GM23338 (cell line): Measurements from ENCODE around the gene CYYR1. TPM values are rescaled to one million over a fixed set of nuclear protein-coding genes. Genes with fewer than 3 reads are reported as not detected.
"Not testable (repeated sequence)": the region's sequence is repeated elsewhere in the genome, so short reads cannot be mapped to it uniquely, and the experiment has no call there.

Experiments
- ATAC-seq: fragments of 200-7000 bp; cut with Tn5 transposase; 3 replicates; pipeline ENCODE4 v1.9.1; 2020
- DNase-seq: peaks from one replicate; pipeline ENCODE4 v3.0.0-alpha.2; 2015; ENCODE audit warnings: low spot score
- H2AFZ ChIP-seq: fragments of 200-600 bp; sonication (generic); 2 replicates; pipeline ENCODE4 v1.8.0; 2016; ENCODE audit warnings: antibody characterized with exemption, mild to moderate bottlenecking, moderate library complexity
- H3F3A ChIP-seq: fragments of 200-600 bp; sonication (generic); replicated peaks from 2 replicates; pipeline ENCODE4 v1.8.0; 2017; ENCODE audit warnings: antibody characterized with exemption, mixed run types, low read depth
- H3K27ac ChIP-seq: fragments of 200-600 bp; sonication (generic); 2 replicates; pipeline ENCODE4 v1.6.1; 2016; ENCODE audit warnings: low read depth
- H3K27me3 ChIP-seq: fragments of 200-600 bp; sonication (generic); 2 replicates; pipeline ENCODE4 v1.8.0; 2016; ENCODE audit warnings: mild to moderate bottlenecking, mixed run types, moderate library complexity; ENCODE audit not compliant: insufficient read depth
- H3K36me3 ChIP-seq: fragments of 200-600 bp; sonication (generic); 2 replicates; pipeline ENCODE4 v1.8.0; 2016; ENCODE audit warnings: mild to moderate bottlenecking; ENCODE audit not compliant: insufficient read depth
- H3K4me1 ChIP-seq: fragments of 200-600 bp; sonication (generic); 2 replicates; pipeline ENCODE4 v1.8.0; 2016; ENCODE audit warnings: mild to moderate bottlenecking, moderate library complexity; ENCODE audit not compliant: insufficient read depth
- H3K4me2 ChIP-seq: fragments of 200-600 bp; sonication (generic); 2 replicates; pipeline ENCODE4 v1.7.1; 2017; ENCODE audit warnings: mixed run types
- H3K4me3 ChIP-seq: fragments of 200-600 bp; sonication (generic); 2 replicates; pipeline ENCODE4 v1.6.1; 2016; ENCODE audit warnings: mixed run types
- H3K79me2 ChIP-seq: fragments of 200-600 bp; sonication (generic); replicated peaks from 2 replicates; pipeline ENCODE4 v1.8.0; 2017; ENCODE audit warnings: mild to moderate bottlenecking; ENCODE audit not compliant: insufficient read depth
- H3K9me2 ChIP-seq: fragments of 200-600 bp; sonication (generic); 2 replicates; pipeline ENCODE4 v1.8.0; 2017; ENCODE audit not compliant: insufficient read depth
- H4K20me1 ChIP-seq: fragments of 200-600 bp; sonication (generic); replicated peaks from 2 replicates; pipeline ENCODE4 v1.8.0; 2017; ENCODE audit warnings: mild to moderate bottlenecking; ENCODE audit not compliant: insufficient read depth
- H3K27ac Mint-ChIP-seq: 2 replicates; pipeline ENCODE4 v1.8.0; 2020; ENCODE audit warnings: inconsistent platforms, mild to moderate bottlenecking, moderate library complexity, mixed read lengths
- H3K27me3 Mint-ChIP-seq: 3 replicates; pipeline ENCODE4 v1.8.0; 2022; ENCODE audit warnings: low read depth, mild to moderate bottlenecking, moderate library complexity, mixed read lengths, inconsistent platforms; ENCODE audit not compliant: insufficient read depth, poor library complexity
- H3K36me3 Mint-ChIP-seq: 3 replicates; pipeline ENCODE4 v1.8.0; 2021; ENCODE audit warnings: low read depth, mild to moderate bottlenecking, inconsistent platforms, moderate library complexity, mixed read lengths
- H3K4me1 Mint-ChIP-seq: 3 replicates; pipeline ENCODE4 v1.8.0; 2020; ENCODE audit warnings: mild to moderate bottlenecking, inconsistent platforms, mixed read lengths
- H3K4me3 Mint-ChIP-seq: 3 replicates; pipeline ENCODE4 v1.8.0; 2021; ENCODE audit warnings: moderate library complexity, mild to moderate bottlenecking, inconsistent platforms, mixed read lengths
- H3K9me3 Mint-ChIP-seq: 3 replicates; pipeline ENCODE4 v1.8.0; 2020; ENCODE audit warnings: moderate library complexity, mild to moderate bottlenecking, inconsistent platforms, mixed read lengths
- EZH2phosphoT487 ChIP-seq: fragments of 200-600 bp; sonication (generic); IDR thresholded peaks from one replicate; pipeline ENCODE4 v1.8.1; 2018; ENCODE audit warnings: antibody characterized with exemption; ENCODE audit not compliant: unreplicated experiment
- ZNF114 ChIP-seq: fragments of 250-450 bp; sonication (Bioruptor Pico); IDR thresholded peaks from 2 replicates; pipeline ENCODE4 v1.5.0; 2020; ENCODE audit warnings: mild to moderate bottlenecking, moderate library complexity
- ZNF331 ChIP-seq: fragments of 250-450 bp; sonication (Bioruptor Pico); IDR thresholded peaks from 2 replicates; pipeline ENCODE4 v1.5.0; 2020; ENCODE audit warnings: low read depth, mild to moderate bottlenecking, moderate library complexity
- polyA plus RNA-seq: library from polyadenylated mRNA; unstranded; fragments of >200 nt; fragmentation: Nextera tagmentation; extraction: Ambion mirVana; gene quantifications from 2 replicates; pipeline ENCODE4 v1.2.1, GENCODE V29; 2016
- total RNA-seq: library from RNA; depleted of rRNA; stranded (reverse); fragments of >200 nt; shearing (Covaris generic); gene quantifications from 2 replicates; pipeline ENCODE4 v1.2.3, GENCODE V29; 2014
- TF ChIP-seq, protein P1 (sequence below): IDR thresholded peaks from one replicate; pipeline ENCODE4 v1.6.1; 2018; ENCODE audit warnings: antibody characterized with exemption; ENCODE audit not compliant: unreplicated experiment
- TF ChIP-seq, protein P2 (sequence below): IDR thresholded peaks from 2 replicates; pipeline ENCODE4 v1.6.1; 2016; ENCODE audit warnings: antibody characterized with exemption
- TF ChIP-seq, protein P3 (sequence below): fragments of 250-450 bp; sonication (Bioruptor Pico); IDR thresholded peaks from 2 replicates; pipeline ENCODE4 v1.5.0; 2020; ENCODE audit warnings: mild to moderate bottlenecking, moderate library complexity

CYYR1 gene
- total and polyA plus RNA-seq, 2 experiments from 2014 or later = 23.8 to 25.4 TPM

DNA sequence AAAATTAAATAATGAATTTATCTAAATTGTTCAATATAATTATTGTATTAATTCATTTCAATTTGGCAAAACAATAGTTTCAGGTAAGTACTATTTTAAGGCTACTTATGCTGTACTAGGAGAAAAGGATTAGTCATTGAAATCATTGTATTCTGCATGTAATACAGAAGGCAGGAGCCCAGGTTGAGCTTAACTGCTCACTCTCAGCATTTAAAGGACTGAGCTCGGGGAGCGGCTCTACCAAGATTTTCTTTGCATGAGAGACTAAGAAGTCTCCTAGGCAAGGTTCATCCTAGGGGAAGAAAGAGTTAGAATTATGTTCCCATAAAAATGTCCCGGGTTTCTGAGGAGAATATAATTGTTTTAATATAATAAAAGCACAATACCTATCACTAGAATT is 112.5 kb downstream of the CYYR1 start (continued):
- TF ChIP-seq, protein P1, sequence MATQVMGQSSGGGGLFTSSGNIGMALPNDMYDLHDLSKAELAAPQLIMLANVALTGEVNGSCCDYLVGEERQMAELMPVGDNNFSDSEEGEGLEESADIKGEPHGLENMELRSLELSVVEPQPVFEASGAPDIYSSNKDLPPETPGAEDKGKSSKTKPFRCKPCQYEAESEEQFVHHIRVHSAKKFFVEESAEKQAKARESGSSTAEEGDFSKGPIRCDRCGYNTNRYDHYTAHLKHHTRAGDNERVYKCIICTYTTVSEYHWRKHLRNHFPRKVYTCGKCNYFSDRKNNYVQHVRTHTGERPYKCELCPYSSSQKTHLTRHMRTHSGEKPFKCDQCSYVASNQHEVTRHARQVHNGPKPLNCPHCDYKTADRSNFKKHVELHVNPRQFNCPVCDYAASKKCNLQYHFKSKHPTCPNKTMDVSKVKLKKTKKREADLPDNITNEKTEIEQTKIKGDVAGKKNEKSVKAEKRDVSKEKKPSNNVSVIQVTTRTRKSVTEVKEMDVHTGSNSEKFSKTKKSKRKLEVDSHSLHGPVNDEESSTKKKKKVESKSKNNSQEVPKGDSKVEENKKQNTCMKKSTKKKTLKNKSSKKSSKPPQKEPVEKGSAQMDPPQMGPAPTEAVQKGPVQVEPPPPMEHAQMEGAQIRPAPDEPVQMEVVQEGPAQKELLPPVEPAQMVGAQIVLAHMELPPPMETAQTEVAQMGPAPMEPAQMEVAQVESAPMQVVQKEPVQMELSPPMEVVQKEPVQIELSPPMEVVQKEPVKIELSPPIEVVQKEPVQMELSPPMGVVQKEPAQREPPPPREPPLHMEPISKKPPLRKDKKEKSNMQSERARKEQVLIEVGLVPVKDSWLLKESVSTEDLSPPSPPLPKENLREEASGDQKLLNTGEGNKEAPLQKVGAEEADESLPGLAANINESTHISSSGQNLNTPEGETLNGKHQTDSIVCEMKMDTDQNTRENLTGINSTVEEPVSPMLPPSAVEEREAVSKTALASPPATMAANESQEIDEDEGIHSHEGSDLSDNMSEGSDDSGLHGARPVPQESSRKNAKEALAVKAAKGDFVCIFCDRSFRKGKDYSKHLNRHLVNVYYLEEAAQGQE = no peak
- TF ChIP-seq, protein P2, sequence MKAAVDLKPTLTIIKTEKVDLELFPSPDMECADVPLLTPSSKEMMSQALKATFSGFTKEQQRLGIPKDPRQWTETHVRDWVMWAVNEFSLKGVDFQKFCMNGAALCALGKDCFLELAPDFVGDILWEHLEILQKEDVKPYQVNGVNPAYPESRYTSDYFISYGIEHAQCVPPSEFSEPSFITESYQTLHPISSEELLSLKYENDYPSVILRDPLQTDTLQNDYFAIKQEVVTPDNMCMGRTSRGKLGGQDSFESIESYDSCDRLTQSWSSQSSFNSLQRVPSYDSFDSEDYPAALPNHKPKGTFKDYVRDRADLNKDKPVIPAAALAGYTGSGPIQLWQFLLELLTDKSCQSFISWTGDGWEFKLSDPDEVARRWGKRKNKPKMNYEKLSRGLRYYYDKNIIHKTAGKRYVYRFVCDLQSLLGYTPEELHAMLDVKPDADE = no peak
- no peak for TF ChIP-seq EZH2phosphoT487

DNA sequence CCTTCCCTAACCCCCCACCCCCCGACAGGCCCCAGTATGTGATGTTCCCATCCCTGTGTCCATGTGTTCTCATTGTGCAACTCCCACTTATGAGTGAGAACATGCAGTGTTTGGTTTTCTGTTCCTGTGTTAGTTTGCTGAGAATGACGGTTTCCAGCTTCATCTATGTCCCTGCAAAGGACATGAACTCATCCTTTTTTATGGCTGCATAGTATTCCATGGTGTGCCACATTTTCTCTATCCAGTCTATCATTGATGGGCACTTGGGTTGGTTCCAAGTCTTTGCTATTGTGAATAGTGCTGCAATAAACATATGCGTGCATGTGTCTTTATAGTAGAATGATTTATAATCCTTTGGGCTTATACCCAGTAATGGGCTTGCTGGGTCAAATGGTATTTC is 114.2 kb downstream of the CYYR1 start:
- H3K4me3 Mint-ChIP-seq, H3K27me3 ChIP-seq, H3K79me2 ChIP-seq, H3K36me3 ChIP-seq, H3K4me1 ChIP-seq, H3K9me2 ChIP-seq, H3K9me3 Mint-ChIP-seq, H3K4me2 ChIP-seq, H3K4me1 Mint-ChIP-seq, H3F3A ChIP-seq, H3K27me3 Mint-ChIP-seq, H3K4me3 ChIP-seq, H3K27ac Mint-ChIP-seq, H3K27ac ChIP-seq, H4K20me1 ChIP-seq, H2AFZ ChIP-seq, H3K36me3 Mint-ChIP-seq, DNase-seq, ATAC-seq: not testable (repeated sequence)

GRCh38 chr21:26457817-26458216 is 115.3 kb downstream of the CYYR1 start:
- H3K9me2 ChIP-seq = peaks cover 3% of the 10 kb centered on the region; the same call in 1 of the 2 replicates
- H3K36me3 Mint-ChIP-seq = no peaks in the 10 kb centered on the region
- no peaks in the 10 kb centered on the region for H3K27me3 ChIP-seq
- H4K20me1 ChIP-seq = no peaks in the 10 kb centered on the region
- H3K27ac ChIP-seq = no peak overlapping the region
- no peaks in the 10 kb centered on the region for H3K4me1 ChIP-seq
- H3K4me1 Mint-ChIP-seq = no peaks in the 10 kb centered on the region
- no peak overlapping the region for H3K4me3 ChIP-seq
- TF ChIP-seq, protein P3, sequence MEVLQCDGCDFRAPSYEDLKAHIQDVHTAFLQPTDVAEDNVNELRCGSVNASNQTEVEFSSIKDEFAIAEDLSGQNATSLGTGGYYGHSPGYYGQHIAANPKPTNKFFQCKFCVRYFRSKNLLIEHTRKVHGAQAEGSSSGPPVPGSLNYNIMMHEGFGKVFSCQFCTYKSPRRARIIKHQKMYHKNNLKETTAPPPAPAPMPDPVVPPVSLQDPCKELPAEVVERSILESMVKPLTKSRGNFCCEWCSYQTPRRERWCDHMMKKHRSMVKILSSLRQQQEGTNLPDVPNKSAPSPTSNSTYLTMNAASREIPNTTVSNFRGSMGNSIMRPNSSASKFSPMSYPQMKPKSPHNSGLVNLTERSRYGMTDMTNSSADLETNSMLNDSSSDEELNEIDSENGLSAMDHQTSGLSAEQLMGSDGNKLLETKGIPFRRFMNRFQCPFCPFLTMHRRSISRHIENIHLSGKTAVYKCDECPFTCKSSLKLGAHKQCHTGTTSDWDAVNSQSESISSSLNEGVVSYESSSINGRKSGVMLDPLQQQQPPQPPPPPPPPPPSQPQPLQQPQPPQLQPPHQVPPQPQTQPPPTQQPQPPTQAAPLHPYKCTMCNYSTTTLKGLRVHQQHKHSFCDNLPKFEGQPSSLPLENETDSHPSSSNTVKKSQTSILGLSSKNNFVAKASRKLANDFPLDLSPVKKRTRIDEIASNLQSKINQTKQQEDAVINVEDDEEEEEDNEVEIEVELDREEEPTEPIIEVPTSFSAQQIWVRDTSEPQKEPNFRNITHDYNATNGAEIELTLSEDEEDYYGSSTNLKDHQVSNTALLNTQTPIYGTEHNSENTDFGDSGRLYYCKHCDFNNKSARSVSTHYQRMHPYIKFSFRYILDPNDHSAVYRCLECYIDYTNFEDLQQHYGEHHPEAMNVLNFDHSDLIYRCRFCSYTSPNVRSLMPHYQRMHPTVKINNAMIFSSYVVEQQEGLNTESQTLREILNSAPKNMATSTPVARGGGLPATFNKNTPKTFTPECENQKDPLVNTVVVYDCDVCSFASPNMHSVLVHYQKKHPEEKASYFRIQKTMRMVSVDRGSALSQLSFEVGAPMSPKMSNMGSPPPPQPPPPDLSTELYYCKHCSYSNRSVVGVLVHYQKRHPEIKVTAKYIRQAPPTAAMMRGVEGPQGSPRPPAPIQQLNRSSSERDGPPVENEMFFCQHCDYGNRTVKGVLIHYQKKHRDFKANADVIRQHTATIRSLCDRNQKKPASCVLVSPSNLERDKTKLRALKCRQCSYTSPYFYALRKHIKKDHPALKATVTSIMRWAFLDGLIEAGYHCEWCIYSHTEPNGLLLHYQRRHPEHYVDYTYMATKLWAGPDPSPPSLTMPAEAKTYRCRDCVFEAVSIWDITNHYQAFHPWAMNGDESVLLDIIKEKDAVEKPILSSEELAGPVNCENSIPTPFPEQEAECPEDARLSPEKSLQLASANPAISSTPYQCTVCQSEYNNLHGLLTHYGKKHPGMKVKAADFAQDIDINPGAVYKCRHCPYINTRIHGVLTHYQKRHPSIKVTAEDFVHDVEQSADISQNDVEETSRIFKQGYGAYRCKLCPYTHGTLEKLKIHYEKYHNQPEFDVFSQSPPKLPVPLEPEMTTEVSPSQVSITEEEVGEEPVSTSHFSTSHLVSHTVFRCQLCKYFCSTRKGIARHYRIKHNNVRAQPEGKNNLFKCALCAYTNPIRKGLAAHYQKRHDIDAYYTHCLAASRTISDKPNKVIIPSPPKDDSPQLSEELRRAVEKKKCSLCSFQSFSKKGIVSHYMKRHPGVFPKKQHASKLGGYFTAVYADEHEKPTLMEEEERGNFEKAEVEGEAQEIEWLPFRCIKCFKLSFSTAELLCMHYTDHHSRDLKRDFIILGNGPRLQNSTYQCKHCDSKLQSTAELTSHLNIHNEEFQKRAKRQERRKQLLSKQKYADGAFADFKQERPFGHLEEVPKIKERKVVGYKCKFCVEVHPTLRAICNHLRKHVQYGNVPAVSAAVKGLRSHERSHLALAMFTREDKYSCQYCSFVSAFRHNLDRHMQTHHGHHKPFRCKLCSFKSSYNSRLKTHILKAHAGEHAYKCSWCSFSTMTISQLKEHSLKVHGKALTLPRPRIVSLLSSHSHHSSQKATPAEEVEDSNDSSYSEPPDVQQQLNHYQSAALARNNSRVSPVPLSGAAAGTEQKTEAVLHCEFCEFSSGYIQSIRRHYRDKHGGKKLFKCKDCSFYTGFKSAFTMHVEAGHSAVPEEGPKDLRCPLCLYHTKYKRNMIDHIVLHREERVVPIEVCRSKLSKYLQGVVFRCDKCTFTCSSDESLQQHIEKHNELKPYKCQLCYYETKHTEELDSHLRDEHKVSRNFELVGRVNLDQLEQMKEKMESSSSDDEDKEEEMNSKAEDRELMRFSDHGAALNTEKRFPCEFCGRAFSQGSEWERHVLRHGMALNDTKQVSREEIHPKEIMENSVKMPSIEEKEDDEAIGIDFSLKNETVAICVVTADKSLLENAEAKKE (CRISPR knock-in tag) = no peak
- TF ChIP-seq ZNF331 (CRISPR knock-in tag) (no peak), ZNF114 (CRISPR knock-in tag) (no peak)
- no peaks in the 10 kb centered on the region; the same call in 2 of the 3 replicates for H3K9me3 Mint-ChIP-seq
- H2AFZ ChIP-seq = no peak overlapping the region
- ATAC-seq = no peak
- no peaks in the 10 kb centered on the region for H3K79me2 ChIP-seq
- H3F3A ChIP-seq = no peaks in the 10 kb centered on the region
- no peak overlapping the region for H3K4me2 ChIP-seq
- no peak overlapping the region for H3K4me3 Mint-ChIP-seq
- DNase-seq = no peak
- no peak overlapping the region for H3K27ac Mint-ChIP-seq
- H3K36me3 ChIP-seq = no peaks in the 10 kb centered on the region
- H3K27me3 Mint-ChIP-seq = no peaks in the 10 kb centered on the region
